CD4-positive, alpha-beta T cell (primary cell): Measurements from ENCODE around the gene PRRC2B. TPM values are rescaled to one million over a fixed set of nuclear protein-coding genes. Genes with fewer than 3 reads are reported as not detected.

Experiments
- ATAC-seq: fragments of 200-7000 bp; cut with Tn5 transposase; one replicate; pipeline ENCODE4 v1.10.0; 2022; ENCODE audit warnings: mild to moderate bottlenecking; ENCODE audit not compliant: poor library complexity
- CTCF ChIA-PET: fragments of 350-600 bp; sonication (Branson Sonifier 250); formaldehyde crosslinking; loops from one replicate; lab custom pipeline; 2021; ENCODE audit warnings: antibody characterized with exemption, inconsistent platforms; lab: Charles Lee
- POLR2A ChIA-PET: fragments of 350-600 bp; sonication (Branson Sonifier 250); formaldehyde crosslinking; loops from one replicate; lab custom pipeline; 2021; ENCODE audit warnings: antibody characterized with exemption, inconsistent platforms; lab: Charles Lee
- DNase-seq, 14 experiments: peaks; one replicate each; pipeline ENCODE4 v3.0.0-alpha.2; 2013 to 2020; ENCODE audit warnings: mixed read lengths in 2 of 14
- H3K27ac ChIP-seq, 2 donors: one replicate each; pipeline versions ENCODE4 v1.5.1 to v1.7.0; 2013; ENCODE audit warnings: low read length in 2 of 2, low read depth in 1 of 2, mild to moderate bottlenecking in 1 of 2
- H3K27me3 ChIP-seq, 2 experiments: 1 replicate in 1 of 2; 2 replicates in 1 of 2; pipeline versions ENCODE4 v1.6.1 to v1.7.0; 2013; ENCODE audit warnings: low read length in 2 of 2, control low read depth in 1 of 2, mild to moderate bottlenecking in 1 of 2, moderate library complexity in 1 of 2; ENCODE audit not compliant: insufficient read depth in 2 of 2, control insufficient read depth in 1 of 2
- H3K36me3 ChIP-seq: one replicate; pipeline ENCODE4 v1.6.1; 2013; ENCODE audit warnings: low read length, control low read depth; ENCODE audit not compliant: insufficient read depth
- H3K4me1 ChIP-seq: one replicate; pipeline ENCODE4 v1.6.1; 2013; ENCODE audit warnings: low read length, control low read depth; ENCODE audit not compliant: insufficient read depth
- H3K4me3 ChIP-seq: one replicate; pipeline ENCODE4 v1.5.1; 2013; ENCODE audit warnings: mild to moderate bottlenecking, low read length, moderate library complexity
- H3K9me3 ChIP-seq, 2 experiments: 1 replicate in 1 of 2; 2 replicates in 1 of 2; pipeline versions ENCODE4 v1.6.1 to v1.7.0; 2013; ENCODE audit warnings: low read length in 2 of 2, mild to moderate bottlenecking in 2 of 2, control low read depth in 1 of 2, moderate library complexity in 1 of 2; ENCODE audit not compliant: control insufficient read depth in 1 of 2, insufficient read depth in 1 of 2
- H3K27ac Mint-ChIP-seq: one replicate; pipeline ENCODE4 v1.8.0; 2020; ENCODE audit warnings: mixed read lengths
- H3K27me3 Mint-ChIP-seq: one replicate; pipeline ENCODE4 v1.8.0; 2021; ENCODE audit warnings: mixed read lengths
- H3K36me3 Mint-ChIP-seq: one replicate; pipeline ENCODE4 v1.8.0; 2021; ENCODE audit warnings: low read depth, mixed read lengths
- H3K4me1 Mint-ChIP-seq: one replicate; pipeline ENCODE4 v1.8.0; 2021; ENCODE audit warnings: low read depth, mixed read lengths
- H3K4me3 Mint-ChIP-seq: one replicate; pipeline ENCODE4 v1.8.0; 2020; ENCODE audit warnings: mild to moderate bottlenecking, mixed read lengths
- H3K9me3 Mint-ChIP-seq: one replicate; pipeline ENCODE4 v1.8.0; 2020; ENCODE audit warnings: mixed read lengths
- intact Hi-C, 2 experiments: fragments of 100-400 bp; cut with DNase I in 1 of 2; cut with micrococcal nuclease in 1 of 2; formaldehyde crosslinking; loops; one replicate each; pipeline versions ENCODE4 v1.15.1 to v1.9.0; 2023 to 2025; cut with DNase I, micrococcal nuclease
- total RNA-seq, 174 experiments: library from RNA in 2 of 174; stranded (reverse) in 2 of 174; gene quantifications; one replicate each; pipeline ENCODE4 v1.2.3 and lab custom pipeline; 2021 to 2026
- TF ChIP-seq, protein P1 (sequence below): fragments of 200-600 bp; IDR thresholded peaks from one replicate; pipeline ENCODE4 v1.8.0; 2022; ENCODE audit warnings: antibody characterized with exemption, mild to moderate bottlenecking

PRRC2B gene
- total RNA-seq, 2 experiments from 2014 or later, result 256 to 268 TPM

DNA sequence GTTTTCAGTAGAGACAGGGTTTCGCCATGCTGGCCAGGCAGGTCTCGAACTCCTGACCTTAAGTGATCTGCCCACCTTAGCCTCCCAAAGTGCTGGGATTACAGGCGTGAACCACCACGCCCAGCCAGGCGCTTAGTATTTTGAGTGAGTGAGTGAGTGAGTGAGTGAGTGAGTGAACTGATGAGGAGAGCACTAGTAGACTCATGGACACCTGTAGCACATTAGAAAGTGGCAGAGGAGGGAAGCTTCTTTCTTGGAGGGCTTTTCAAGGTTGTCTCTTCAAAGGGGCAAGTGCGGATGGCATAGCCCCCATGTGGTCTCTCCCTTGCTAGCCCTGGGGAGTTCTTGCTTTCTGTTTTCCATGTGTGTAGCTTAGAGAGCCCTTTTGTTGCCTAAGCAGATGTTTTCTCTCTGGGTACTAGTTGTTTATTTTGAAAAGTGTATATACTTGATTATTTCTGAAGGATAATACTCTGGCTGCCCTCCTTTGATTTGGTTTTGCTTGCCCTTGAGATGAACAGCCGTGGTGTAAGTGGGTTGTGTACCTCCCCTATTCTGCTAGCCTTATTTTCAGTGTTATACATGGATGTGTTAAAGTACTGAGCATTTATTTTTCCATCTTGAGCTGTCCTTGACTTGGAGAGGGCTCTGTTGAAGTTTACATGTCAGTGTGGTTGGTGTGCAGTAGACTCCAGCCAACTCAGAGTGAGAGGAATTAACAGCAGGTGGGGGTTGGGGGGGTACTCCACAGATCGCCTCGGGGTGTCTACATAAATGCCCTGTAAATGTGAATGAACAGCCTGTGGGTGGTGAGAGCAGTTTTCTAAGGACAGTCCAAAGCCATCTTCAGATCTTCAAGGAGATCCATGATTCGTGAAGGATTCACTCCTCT lies 35.5 kb downstream of the PRRC2B start:
- Histone ChIP-seq H3K4me1 (peaks cover 47% of the 10 kb centered on the region), H3K27ac (no peak overlapping the region), H3K36me3 (peaks cover 41% of the 10 kb centered on the region), H3K4me3 (no peak overlapping the region), H3K27me3 (no peaks in the 10 kb centered on the region), H3K9me3 (no peaks in the 10 kb centered on the region)
- Mint-ChIP-seq H3K27ac (peak overlapping the region; percentile 62), H3K9me3 (no peaks in the 10 kb centered on the region), H3K4me3 (peak overlapping the region; percentile 8), H3K4me1 (peaks cover 57% of the 10 kb centered on the region), H3K27me3 (no peaks in the 10 kb centered on the region), H3K36me3 (peaks cover 63% of the 10 kb centered on the region)
- DNase-seq, result no peak
- intact Hi-C loops, result loop anchor here in 1 of 2 experiments (5.0 kb wide), 1 partner anchor 37 kb away; the partner anchor contains the start of gene PRRC2B
- TF ChIP-seq, protein P1, sequence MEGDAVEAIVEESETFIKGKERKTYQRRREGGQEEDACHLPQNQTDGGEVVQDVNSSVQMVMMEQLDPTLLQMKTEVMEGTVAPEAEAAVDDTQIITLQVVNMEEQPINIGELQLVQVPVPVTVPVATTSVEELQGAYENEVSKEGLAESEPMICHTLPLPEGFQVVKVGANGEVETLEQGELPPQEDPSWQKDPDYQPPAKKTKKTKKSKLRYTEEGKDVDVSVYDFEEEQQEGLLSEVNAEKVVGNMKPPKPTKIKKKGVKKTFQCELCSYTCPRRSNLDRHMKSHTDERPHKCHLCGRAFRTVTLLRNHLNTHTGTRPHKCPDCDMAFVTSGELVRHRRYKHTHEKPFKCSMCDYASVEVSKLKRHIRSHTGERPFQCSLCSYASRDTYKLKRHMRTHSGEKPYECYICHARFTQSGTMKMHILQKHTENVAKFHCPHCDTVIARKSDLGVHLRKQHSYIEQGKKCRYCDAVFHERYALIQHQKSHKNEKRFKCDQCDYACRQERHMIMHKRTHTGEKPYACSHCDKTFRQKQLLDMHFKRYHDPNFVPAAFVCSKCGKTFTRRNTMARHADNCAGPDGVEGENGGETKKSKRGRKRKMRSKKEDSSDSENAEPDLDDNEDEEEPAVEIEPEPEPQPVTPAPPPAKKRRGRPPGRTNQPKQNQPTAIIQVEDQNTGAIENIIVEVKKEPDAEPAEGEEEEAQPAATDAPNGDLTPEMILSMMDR, result no peak
- POLR2A ChIA-PET, result interaction anchor here (0.8 kb wide), 1 partner anchor 8 kb away, joined by 3 read pairs; no protein-coding TSS in a partner anchor
- CTCF ChIA-PET, result interaction anchor here (1.8 to 2.0 kb wide), 2 partner anchors 21 to 79 kb away, joined by 4 to 5 read pairs; no protein-coding TSS in a partner anchor
- ATAC-seq, result peak; percentile 34

DNA sequence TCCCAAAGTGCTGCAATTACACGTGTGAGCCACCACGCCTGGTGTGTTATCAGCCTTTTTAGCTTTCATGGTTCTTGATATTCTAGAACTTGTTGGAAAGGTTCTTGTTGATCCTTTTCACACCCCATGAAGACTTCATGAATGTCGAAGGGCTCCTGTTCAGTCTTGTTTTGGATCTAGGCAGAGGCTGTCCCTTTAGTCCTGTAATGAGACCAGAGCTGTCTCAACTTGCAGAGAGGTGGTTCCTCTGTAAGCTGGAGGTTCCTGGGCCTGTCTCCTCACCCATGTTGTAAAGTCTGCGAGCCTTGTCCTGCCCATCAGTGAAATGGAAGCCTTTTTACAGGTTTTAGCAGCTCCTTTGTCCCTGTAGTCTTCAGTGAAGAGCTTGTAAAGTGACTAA lies 38.2 kb downstream of the PRRC2B start:
- no peaks in the 10 kb centered on the region for H3K9me3 ChIP-seq
- no peak overlapping the region for H3K4me3 ChIP-seq
- H3K4me1 ChIP-seq, result peaks cover 26% of the 10 kb centered on the region
- intact Hi-C loops, result loop anchor here in 1 of 2 experiments (5.0 kb wide), 1 partner anchor 40 kb away; the partner anchor contains the start of gene PRRC2B
- H3K4me1 Mint-ChIP-seq, result peaks cover 42% of the 10 kb centered on the region
- H3K27me3 ChIP-seq, result no peaks in the 10 kb centered on the region
- no peaks in the 10 kb centered on the region for H3K27me3 Mint-ChIP-seq
- TF ChIP-seq, protein P1, result no peak
- ChIA-PET POLR2A (interaction anchor here (1.1 kb wide), 1 partner anchor 71 kb away, joined by 5 read pairs; no protein-coding TSS in a partner anchor), CTCF (interaction anchor here (1.0 to 1.8 kb wide), 3 partner anchors 20 to 96 kb away, joined by 3 to 4 read pairs (median 3); no protein-coding TSS in a partner anchor)
- peaks cover 81% of the 10 kb centered on the region for H3K36me3 Mint-ChIP-seq
- DNase-seq (no peak), ATAC-seq (no peak)
- H3K27ac Mint-ChIP-seq, result no peak overlapping the region
- H3K4me3 Mint-ChIP-seq, result no peak overlapping the region
- H3K9me3 Mint-ChIP-seq, result no peaks in the 10 kb centered on the region
- H3K36me3 ChIP-seq, result peaks cover 62% of the 10 kb centered on the region
- no peak overlapping the region for H3K27ac ChIP-seq

- Mint-ChIP-seq H3K27me3 (no peaks in the 10 kb centered on the region), H3K27ac (peak overlapping the region; percentile 27), H3K9me3 (no peaks in the 10 kb centered on the region), H3K4me3 (no peak overlapping the region), H3K4me1 (peaks cover 35% of the 10 kb centered on the region), H3K36me3 (peaks cover 82% of the 10 kb centered on the region)
- intact Hi-C loops, result loop anchor here in 1 of 2 experiments (5.0 kb wide), 1 partner anchor 40 kb away; the partner anchor contains the start of gene PRRC2B
- no peak overlapping the region for H3K4me3 ChIP-seq
- H3K4me1 ChIP-seq, result peaks cover 25% of the 10 kb centered on the region
- H3K27ac ChIP-seq, result no peak overlapping the region
- TF ChIP-seq, protein P1, result no peak
- no peaks in the 10 kb centered on the region for H3K9me3 ChIP-seq
- DNase-seq, result peak in 1 of 14 experiments; percentile 21
- no peak for ATAC-seq
- CTCF ChIA-PET, result interaction anchor here (1.0 to 1.8 kb wide), 3 partner anchors 21 to 96 kb away, joined by 3 to 4 read pairs (median 3); no protein-coding TSS in a partner anchor
- POLR2A ChIA-PET, result interaction anchor here (1.1 kb wide), 1 partner anchor 70 kb away, joined by 5 read pairs; no protein-coding TSS in a partner anchor
- H3K27me3 ChIP-seq, result no peaks in the 10 kb centered on the region
- H3K36me3 ChIP-seq, result peaks cover 69% of the 10 kb centered on the region
Measured at GRCh38 chr9:131432597-131433301, 38.9 kb downstream of the PRRC2B start.
